H9 (cell line): ENCODE measurements around the gene AKR7A2. TPM values are rescaled to one million over a fixed set of nuclear protein-coding genes. Genes with fewer than 3 reads are reported as not detected.
A peak's percentile ranks its signal among the peaks of the same experiment; 100 is the strongest.

Source experiments
- DNase-seq: peaks from one replicate; pipeline ENCODE4 v3.0.0-alpha.2; 2017
- H2AFZ ChIP-seq: one replicate; pipeline ENCODE4 v1.6.1; 2013; ENCODE audit warnings: mild to moderate bottlenecking, low read length, control low read depth, moderate library complexity
- H2AK5ac ChIP-seq: 2 replicates; pipeline ENCODE4 v1.6.1; 2013; ENCODE audit warnings: low read length, control low read depth, mixed read lengths; ENCODE audit not compliant: insufficient read length
- H2BK120ac ChIP-seq: one replicate; pipeline ENCODE4 v1.6.1; 2013; ENCODE audit warnings: low read depth, mild to moderate bottlenecking, low read length, control low read depth, inconsistent platforms; ENCODE audit not compliant: poor library complexity, severe bottlenecking
- H2BK12ac ChIP-seq: 2 replicates; pipeline ENCODE4 v1.6.1; 2013; ENCODE audit warnings: low read length, control low read depth, mixed read lengths, low read depth; ENCODE audit not compliant: insufficient read length
- H2BK15ac ChIP-seq: 2 replicates; pipeline ENCODE4 v1.6.1; 2013; ENCODE audit warnings: low read depth, low read length, control low read depth
- H2BK20ac ChIP-seq: one replicate; pipeline ENCODE4 v1.6.1; 2013; ENCODE audit warnings: low read depth, mild to moderate bottlenecking, low read length, control low read depth, inconsistent platforms; ENCODE audit not compliant: poor library complexity, severe bottlenecking
- H2BK5ac ChIP-seq: 2 replicates; pipeline ENCODE4 v1.6.1; 2013; ENCODE audit warnings: low read length, control low read depth, mixed read lengths; ENCODE audit not compliant: insufficient read length
- H3K14ac ChIP-seq: 2 replicates; pipeline ENCODE4 v1.6.1; 2013; ENCODE audit warnings: low read length, control low read depth; ENCODE audit not compliant: insufficient read depth
- H3K18ac ChIP-seq: 2 replicates; pipeline ENCODE4 v1.6.1; 2013; ENCODE audit warnings: low read depth, mild to moderate bottlenecking, mixed read lengths, low read length, control low read depth; ENCODE audit not compliant: insufficient read length
- H3K23ac ChIP-seq: 2 replicates; pipeline ENCODE4 v1.6.1; 2013; ENCODE audit warnings: low read length, control low read depth, mixed read lengths, low read depth; ENCODE audit not compliant: insufficient read length
- H3K23me2 ChIP-seq: 2 replicates; pipeline ENCODE4 v1.6.1; 2013; ENCODE audit warnings: low read depth, mild to moderate bottlenecking, mixed read lengths, low read length, control low read depth; ENCODE audit not compliant: insufficient read length, poor library complexity, severe bottlenecking
- H3K27ac ChIP-seq: 2 replicates; pipeline ENCODE4 v1.5.1; 2013; ENCODE audit warnings: low read length, control low read depth, mixed read lengths, low read depth; ENCODE audit not compliant: insufficient read length
- H3K27me3 ChIP-seq: 2 replicates; pipeline ENCODE4 v1.6.1; 2013; ENCODE audit warnings: low read length, control low read depth, inconsistent platforms; ENCODE audit not compliant: insufficient read depth
- H3K4ac ChIP-seq: 2 replicates; pipeline ENCODE4 v1.6.1; 2013; ENCODE audit warnings: low read depth, mild to moderate bottlenecking, control low read depth, inconsistent platforms, low read length, moderate library complexity
- H3K4me1 ChIP-seq: 2 replicates; pipeline ENCODE4 v1.6.1; 2013; ENCODE audit warnings: low read length, control low read depth, inconsistent platforms; ENCODE audit not compliant: insufficient read depth
- H3K4me2 ChIP-seq: 2 replicates; pipeline ENCODE4 v1.6.1; 2013; ENCODE audit warnings: low read length, control low read depth, mixed read lengths; ENCODE audit not compliant: insufficient read length, insufficient read depth
- H3K56ac ChIP-seq: 2 replicates; pipeline ENCODE4 v1.6.1; 2013; ENCODE audit warnings: low read depth, mild to moderate bottlenecking, mixed read lengths, low read length, control low read depth; ENCODE audit not compliant: insufficient read length
- H3K79me1 ChIP-seq: 2 replicates; pipeline ENCODE4 v1.6.1; 2013; ENCODE audit warnings: low read depth, mild to moderate bottlenecking, moderate library complexity, low read length, control low read depth, inconsistent platforms; ENCODE audit not compliant: insufficient read depth, poor library complexity, severe bottlenecking
- H3K79me2 ChIP-seq: 2 replicates; pipeline ENCODE4 v1.6.1; 2013; ENCODE audit warnings: low read length, control low read depth, inconsistent platforms; ENCODE audit not compliant: insufficient read depth
- H3K9ac ChIP-seq: 2 replicates; pipeline ENCODE4 v1.6.1; 2013; ENCODE audit warnings: low read length, control low read depth, mixed read lengths; ENCODE audit not compliant: insufficient read length; ENCODE audit errors: extremely low read depth
- H3K9me3 ChIP-seq: one replicate; pipeline ENCODE4 v1.6.1; 2013; ENCODE audit warnings: low read depth, low read length, inconsistent platforms; ENCODE audit not compliant: control insufficient read depth
- H3T11ph ChIP-seq: one replicate; pipeline ENCODE4 v1.6.1; 2013; ENCODE audit warnings: mild to moderate bottlenecking, low read length, control low read depth, inconsistent platforms
- H4K20me1 ChIP-seq: one replicate; pipeline ENCODE4 v1.6.1; 2013; ENCODE audit not compliant: control insufficient read depth, insufficient read length, insufficient read depth
- H4K5ac ChIP-seq: 2 replicates; pipeline ENCODE4 v1.6.1; 2013; ENCODE audit warnings: low read depth, mild to moderate bottlenecking, mixed read lengths, low read length, control low read depth; ENCODE audit not compliant: insufficient read length
- H4K8ac ChIP-seq: replicated peaks from 2 replicates; pipeline ENCODE4 v1.6.1; 2013; ENCODE audit warnings: low read length, control low read depth, mixed read lengths, low read depth; ENCODE audit not compliant: insufficient read length
- H4K91ac ChIP-seq: 2 replicates; pipeline ENCODE4 v1.6.1; 2013; ENCODE audit warnings: low read depth, mild to moderate bottlenecking, moderate library complexity, mixed read lengths, low read length, control low read depth; ENCODE audit not compliant: insufficient read length
- H3K27ac Mint-ChIP-seq, 3 experiments: 2 replicates in 2 of 3; 3 replicates in 1 of 3; pipeline ENCODE4 v1.8.0; 2020 to 2021; ENCODE audit warnings: mixed read lengths in 3 of 3, mild to moderate bottlenecking in 1 of 3, moderate library complexity in 1 of 3
- H3K27me3 Mint-ChIP-seq: 2 replicates; pipeline ENCODE4 v1.8.0; 2021; ENCODE audit warnings: low read depth, mild to moderate bottlenecking, moderate library complexity, mixed read lengths
- H3K36me3 Mint-ChIP-seq, 3 experiments: 2 replicates in 2 of 3; 3 replicates in 1 of 3; pipeline ENCODE4 v1.8.0; 2020 to 2021; ENCODE audit warnings: low read depth in 3 of 3, mixed read lengths in 3 of 3; ENCODE audit not compliant: insufficient read depth in 1 of 3
- H3K4me1 Mint-ChIP-seq, 2 experiments: 2 replicates each; pipeline ENCODE4 v1.8.0; 2020; ENCODE audit warnings: mixed read lengths in 2 of 2
- H3K4me3 Mint-ChIP-seq, 2 experiments: 2 replicates in 1 of 2; 3 replicates in 1 of 2; pipeline ENCODE4 v1.8.0; 2020 to 2021; ENCODE audit warnings: mild to moderate bottlenecking in 2 of 2, mixed read lengths in 2 of 2, moderate library complexity in 1 of 2
- H3K9me3 Mint-ChIP-seq, 2 experiments: 2 replicates in 1 of 2; 3 replicates in 1 of 2; pipeline ENCODE4 v1.8.0; 2020; ENCODE audit warnings: mild to moderate bottlenecking in 2 of 2, mixed read lengths in 2 of 2, moderate library complexity in 1 of 2
- WGBS: extraction: QIAGEN DNeasy Blood & Tissue Kit; methylation state at CpG from one replicate; pipeline ENCODE4 v1.1.7; 2013; ENCODE audit warnings: missing lambda C conversion rate, low lambda C conversion rate, mixed read lengths; ENCODE audit not compliant: insufficient read length; ENCODE audit errors: extremely low coverage; 5-methylcytosine and 5-hydroxymethylcytosine counted together
- total RNA-seq: library from RNA; stranded (reverse); gene quantifications from 2 replicates; pipeline ENCODE4 v1.2.1, GENCODE V29; 2021
- TF ChIP-seq, protein P1 (sequence below): fragments of 200-600 bp; sonication (generic); conservative IDR thresholded peaks from 3 replicates; pipeline ENCODE4 v1.8.0; 2021; ENCODE audit warnings: antibody characterized with exemption, mild to moderate bottlenecking

The AKR7A2 gene
- total RNA-seq, 1 experiment from 2014 or later = 50.3 TPM

DNA sequence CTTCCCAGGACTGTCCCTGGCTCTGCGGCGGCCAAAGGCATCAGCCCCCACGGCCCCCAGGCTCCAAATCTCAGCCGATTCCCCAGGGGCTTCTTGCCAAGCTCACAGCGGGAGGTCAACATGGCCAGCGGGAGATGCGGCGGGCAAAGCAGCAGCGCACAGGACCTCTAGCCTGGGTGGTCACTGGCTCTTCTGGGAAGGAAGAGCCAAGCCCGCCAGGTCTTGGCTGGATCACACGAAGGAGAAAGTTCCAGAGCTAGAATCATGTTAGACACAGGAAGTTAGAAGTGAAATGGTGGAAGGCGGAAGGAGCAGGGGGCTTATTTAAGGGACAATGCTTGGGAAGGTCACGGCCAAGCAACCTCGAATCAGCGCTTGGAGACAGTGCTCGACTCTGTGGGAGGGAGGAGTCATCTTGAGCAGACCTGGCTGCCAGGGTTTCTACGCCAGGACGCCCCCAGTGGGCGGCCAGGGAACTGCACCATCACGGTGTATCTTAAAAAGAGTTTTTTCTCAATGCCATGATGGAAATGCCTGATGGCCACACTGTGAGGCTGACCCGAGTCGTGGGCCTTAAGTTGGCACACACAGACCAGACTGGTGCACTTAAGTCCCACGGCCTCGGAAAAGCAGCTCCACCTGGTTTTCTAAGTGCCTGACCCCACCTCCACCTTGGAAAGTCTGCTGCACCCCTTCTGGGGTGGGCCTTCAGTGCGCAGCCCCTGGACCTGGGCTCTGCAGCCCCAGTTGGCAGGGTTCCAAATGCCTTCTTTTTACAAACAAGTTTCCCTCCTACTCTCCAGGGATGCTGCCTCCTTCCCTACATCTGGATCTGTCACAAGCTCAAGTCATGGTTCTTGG, 29.5 kb upstream of the AKR7A2 start:
- H3K36me3 Mint-ChIP-seq = peaks cover 15 to 58% (median 26%) of the 10 kb centered on the region in 3 experiments
- no peak overlapping the region for H2BK12ac ChIP-seq
- WGBS = no CpG with 5 or more reads among the region's 25 CpGs
- no peaks in the 10 kb centered on the region for H3K23me2 ChIP-seq
- no peak overlapping the region for H3K18ac ChIP-seq
- TF ChIP-seq, protein P1, sequence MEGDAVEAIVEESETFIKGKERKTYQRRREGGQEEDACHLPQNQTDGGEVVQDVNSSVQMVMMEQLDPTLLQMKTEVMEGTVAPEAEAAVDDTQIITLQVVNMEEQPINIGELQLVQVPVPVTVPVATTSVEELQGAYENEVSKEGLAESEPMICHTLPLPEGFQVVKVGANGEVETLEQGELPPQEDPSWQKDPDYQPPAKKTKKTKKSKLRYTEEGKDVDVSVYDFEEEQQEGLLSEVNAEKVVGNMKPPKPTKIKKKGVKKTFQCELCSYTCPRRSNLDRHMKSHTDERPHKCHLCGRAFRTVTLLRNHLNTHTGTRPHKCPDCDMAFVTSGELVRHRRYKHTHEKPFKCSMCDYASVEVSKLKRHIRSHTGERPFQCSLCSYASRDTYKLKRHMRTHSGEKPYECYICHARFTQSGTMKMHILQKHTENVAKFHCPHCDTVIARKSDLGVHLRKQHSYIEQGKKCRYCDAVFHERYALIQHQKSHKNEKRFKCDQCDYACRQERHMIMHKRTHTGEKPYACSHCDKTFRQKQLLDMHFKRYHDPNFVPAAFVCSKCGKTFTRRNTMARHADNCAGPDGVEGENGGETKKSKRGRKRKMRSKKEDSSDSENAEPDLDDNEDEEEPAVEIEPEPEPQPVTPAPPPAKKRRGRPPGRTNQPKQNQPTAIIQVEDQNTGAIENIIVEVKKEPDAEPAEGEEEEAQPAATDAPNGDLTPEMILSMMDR = peak; percentile 92
- no peak overlapping the region for H3K27ac ChIP-seq
- no peak overlapping the region for H4K8ac ChIP-seq
- H3K4ac ChIP-seq = no peak overlapping the region
- H2BK20ac ChIP-seq = no peak overlapping the region
- H3K27me3 Mint-ChIP-seq = no peaks in the 10 kb centered on the region; the same call in 1 of the 2 replicates
- no peaks in the 10 kb centered on the region for H3K9me3 Mint-ChIP-seq
- H2BK5ac ChIP-seq = no peak overlapping the region
- DNase-seq = peak; percentile 91
- H3K4me2 ChIP-seq = no peak overlapping the region
- no peaks in the 10 kb centered on the region for H3K9me3 ChIP-seq
- H3K79me1 ChIP-seq = no peaks in the 10 kb centered on the region
- H3K79me2 ChIP-seq = no peaks in the 10 kb centered on the region
- H3K4me3 Mint-ChIP-seq = peak overlapping the region in 1 of 2 experiments; percentile 1; a peak in 1 of 5 replicates
- H2AK5ac ChIP-seq = no peak overlapping the region
- H3T11ph ChIP-seq = no peak overlapping the region
- H3K14ac ChIP-seq = no peak overlapping the region
- no peak overlapping the region for H4K5ac ChIP-seq
- peaks cover 2% of the 10 kb centered on the region; the same call in 1 of the 2 replicates for H3K4me1 ChIP-seq
- H2BK120ac ChIP-seq = no peak overlapping the region
- peaks cover 22 to 35% of the 10 kb centered on the region in 2 experiments for H3K4me1 Mint-ChIP-seq
- no peaks in the 10 kb centered on the region for H3K27me3 ChIP-seq
- H3K23ac ChIP-seq = no peak overlapping the region
- H3K9ac ChIP-seq = no peak overlapping the region
- H4K91ac ChIP-seq = no peak overlapping the region
- no peak overlapping the region for H2AFZ ChIP-seq
- H3K27ac Mint-ChIP-seq = peak overlapping the region in 2 of 3 experiments; percentile 30 to 38; a peak in 4 of 7 replicates
- H4K20me1 ChIP-seq = no peaks in the 10 kb centered on the region
- no peak overlapping the region for H3K56ac ChIP-seq
- H2BK15ac ChIP-seq = no peak overlapping the region
